GM18951 (cell line): Measurements from ENCODE around the gene RETSAT.
"Not testable (repeated sequence)": the region's sequence is repeated elsewhere in the genome, so short reads cannot be mapped to it uniquely, and the experiment has no call there.

Experiments
- POLR2A ChIP-seq: IDR thresholded peaks from 4 replicates; pipeline ENCODE4 v1.6.1; 2011; ENCODE audit warnings: mild to moderate bottlenecking; ENCODE audit not compliant: insufficient read length, insufficient read depth; ENCODE audit errors: extremely low read depth
- in situ Hi-C: fragments of 300-500 bp; cut with MboI; formaldehyde crosslinking; loops from one replicate; pipeline ENCODE4 v1.12.0; 2022; ENCODE audit warnings: low sequenced_read_pairs, mixed read lengths, inconsistent platforms; ENCODE audit not compliant: unreplicated experiment

RETSAT gene

DNA sequence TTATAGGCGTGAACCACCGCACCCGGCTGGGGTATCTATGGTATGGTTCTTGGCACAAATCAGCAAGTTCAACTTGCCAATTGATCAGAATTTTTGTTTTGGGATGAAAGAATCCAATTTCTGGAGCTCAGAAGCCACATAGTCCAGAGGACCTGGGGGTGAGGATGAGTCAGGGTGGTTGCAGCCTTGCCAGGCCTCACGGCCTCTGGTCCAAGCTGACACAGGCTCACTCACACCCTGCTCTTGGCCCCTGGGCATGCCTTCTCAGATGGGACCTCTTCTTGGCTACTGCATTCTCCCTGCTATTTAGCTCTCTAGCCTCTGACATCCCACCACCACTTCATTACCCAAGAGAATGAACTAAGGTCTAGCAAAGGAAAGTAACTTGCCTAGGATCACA lies 39.5 kb upstream of the RETSAT start:
- in situ Hi-C loops, result no loop called here
- no peak for TF ChIP-seq POLR2A

DNA sequence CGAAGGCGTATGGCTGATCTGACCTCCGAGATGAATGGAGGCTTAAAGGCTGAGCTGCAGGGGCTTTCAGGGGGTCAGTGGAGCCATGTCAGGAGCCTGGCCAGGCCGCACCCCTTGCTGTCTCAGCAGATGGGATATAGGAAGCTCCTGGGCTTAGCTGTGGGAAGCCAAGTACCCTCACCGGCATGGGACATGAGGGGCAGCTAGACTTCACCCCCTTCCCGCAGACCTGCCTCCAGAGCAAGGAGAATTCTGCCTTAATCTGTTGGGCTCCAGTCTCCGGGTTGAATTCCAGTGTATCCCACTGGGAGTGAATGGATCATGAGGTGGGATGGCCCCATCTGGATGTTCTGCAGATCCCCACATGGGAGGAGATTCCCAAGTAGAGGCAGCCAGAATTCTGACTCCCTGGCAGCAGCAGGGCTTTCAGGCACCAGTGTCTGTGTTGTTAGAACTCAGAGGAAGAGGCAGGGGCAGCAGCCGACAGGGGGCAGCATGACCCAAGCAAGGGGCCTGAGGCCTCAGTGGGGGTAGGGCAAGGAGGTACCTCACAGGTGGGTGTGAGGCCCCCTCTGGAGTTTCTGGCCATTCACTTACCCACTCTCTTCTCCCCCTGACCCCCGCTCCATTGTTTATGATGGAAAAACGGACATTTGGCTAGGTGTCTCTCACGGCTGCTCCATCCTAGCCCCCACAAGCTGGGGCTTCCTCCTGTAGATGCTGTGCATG lies 36.8 kb upstream of the RETSAT start:
- in situ Hi-C loops, result no loop called here
- TF ChIP-seq POLR2A, result no peak

DNA sequence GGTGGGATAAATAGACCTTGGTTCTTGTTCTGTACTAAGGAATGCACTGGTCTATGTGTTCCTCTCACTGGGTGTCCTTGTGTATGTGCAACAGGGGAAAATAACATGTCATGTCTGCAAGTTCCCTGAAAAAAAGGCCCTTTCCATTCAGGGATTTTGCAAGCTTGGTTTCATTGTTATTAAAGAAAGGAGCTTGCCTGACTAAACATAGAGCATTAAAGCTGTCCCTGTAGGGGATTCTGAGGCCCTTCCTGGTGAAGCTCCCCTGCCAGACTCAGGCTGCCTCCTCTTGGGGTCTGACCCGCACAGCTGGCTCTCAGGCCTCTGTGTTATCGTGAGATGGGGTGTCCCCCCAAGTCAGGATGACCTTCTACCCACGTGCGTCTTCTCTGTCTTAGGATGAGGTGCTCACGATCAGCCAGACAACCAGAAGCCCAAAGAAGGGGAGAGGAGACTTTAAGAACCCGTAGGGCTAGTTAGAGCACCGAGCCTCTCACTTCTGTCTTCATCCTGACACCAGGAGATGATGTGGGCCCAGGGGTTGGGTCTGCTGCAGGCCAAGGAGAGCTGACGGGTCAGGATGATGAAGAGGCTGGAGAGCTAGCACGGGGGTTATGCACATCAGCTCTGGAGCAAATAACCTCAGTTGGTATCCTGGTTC lies 34.7 kb upstream of the RETSAT start:
- in situ Hi-C loops, result no loop called here
- no peak for TF ChIP-seq POLR2A

DNA sequence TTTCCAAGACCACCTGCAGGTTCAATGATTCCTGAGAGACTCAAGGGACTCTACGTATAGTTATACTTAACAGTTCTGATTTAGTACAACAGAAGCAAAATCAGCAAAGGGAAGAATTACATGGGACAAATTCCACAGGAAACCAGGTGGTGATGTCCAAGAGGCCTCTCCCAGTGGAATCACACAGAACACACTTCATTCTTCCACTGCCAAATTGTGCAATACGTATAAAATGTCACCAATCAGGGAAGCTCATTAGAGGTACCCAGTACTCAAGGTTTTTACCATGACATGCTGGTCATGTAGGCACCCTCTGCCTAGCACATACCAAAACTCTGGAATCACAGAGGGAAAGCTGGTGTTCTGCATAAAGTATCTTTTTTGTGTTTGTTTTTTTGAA lies 33.4 kb upstream of the RETSAT start:
- no peak for TF ChIP-seq POLR2A
- in situ Hi-C loops, result no loop called here

DNA sequence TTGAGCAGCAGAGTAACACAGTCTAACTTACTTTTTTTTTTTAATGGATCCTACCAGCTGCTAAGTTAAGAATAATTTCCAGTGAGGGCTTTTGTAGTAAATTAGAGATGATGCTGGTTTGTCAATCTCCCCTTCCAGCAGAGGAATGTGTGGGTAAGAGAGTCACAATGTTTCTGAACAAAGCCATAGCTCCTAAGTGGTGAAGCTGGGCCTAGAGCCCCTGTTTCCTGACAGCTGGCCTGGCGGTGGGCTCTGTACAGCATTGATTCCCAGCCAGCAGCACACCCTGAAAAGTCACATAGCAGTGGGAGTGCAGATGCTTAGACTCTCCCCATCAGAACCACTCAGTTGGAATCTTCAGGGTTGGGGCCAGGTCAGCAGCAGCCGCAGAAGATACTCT lies 31.4 kb upstream of the RETSAT start:
- no peak for TF ChIP-seq POLR2A
- in situ Hi-C loops, result no loop called here

DNA sequence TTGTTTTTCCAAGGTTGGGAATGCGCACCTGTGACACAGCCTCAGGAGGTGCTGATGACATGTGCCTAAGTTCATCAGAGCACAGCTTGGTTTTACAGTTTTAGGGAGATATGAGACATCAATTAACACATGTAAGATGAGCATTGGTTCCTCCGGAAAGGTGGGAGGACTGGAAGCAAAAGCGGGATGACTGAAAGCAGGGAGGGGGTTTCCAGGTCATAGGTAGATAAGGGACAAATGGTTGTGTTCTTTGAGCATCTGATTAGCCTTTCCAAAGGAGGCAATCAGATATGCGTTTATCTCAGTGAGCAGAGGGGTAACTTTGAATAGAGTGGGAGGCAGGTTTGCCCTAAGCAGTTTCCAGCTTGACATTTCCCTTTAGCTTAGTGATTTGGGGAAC lies 29.5 kb upstream of the RETSAT start:
- no peak for TF ChIP-seq POLR2A
- in situ Hi-C loops, result no loop called here

DNA sequence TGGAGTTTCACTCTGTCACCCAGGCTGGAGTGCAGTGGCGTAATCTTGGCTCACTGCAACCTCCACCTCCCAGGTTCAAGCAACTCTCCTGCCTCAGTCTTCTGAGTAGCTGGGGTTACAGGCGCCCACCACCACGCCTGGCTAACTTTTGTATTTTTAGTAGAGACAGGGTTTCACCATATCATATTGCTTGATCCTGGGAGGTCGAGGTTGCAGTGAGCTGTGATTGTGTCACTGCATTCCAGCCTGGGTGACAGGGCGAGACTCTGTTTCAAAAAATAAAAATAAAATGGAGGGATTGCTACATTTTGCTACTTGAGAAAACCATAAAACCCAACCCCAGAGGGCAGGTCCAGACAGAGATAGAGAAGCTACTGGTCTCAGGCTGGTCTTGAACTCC lies 28.8 kb upstream of the RETSAT start:
- in situ Hi-C loops, result not testable (repeated sequence)

DNA sequence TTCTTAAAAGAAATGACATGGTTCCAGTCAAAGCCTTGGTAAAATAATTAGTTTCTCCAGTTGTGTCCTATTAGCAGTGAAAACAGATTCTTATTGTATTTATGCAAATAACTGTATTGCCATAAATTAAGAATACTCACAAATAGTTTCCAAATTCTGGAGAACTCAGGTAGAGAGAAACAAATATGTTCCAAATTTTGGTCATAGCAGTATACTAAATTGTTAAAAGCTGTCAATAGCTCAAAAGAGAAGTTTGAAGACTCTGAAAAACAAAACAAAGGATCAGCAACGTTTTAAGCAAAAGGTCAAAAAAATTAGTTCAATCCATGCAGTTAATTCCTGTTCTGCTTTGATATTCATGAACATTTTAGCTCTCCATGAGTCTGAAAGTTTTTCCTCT lies 25.7 kb upstream of the RETSAT start:
- in situ Hi-C loops, result no loop called here

DNA sequence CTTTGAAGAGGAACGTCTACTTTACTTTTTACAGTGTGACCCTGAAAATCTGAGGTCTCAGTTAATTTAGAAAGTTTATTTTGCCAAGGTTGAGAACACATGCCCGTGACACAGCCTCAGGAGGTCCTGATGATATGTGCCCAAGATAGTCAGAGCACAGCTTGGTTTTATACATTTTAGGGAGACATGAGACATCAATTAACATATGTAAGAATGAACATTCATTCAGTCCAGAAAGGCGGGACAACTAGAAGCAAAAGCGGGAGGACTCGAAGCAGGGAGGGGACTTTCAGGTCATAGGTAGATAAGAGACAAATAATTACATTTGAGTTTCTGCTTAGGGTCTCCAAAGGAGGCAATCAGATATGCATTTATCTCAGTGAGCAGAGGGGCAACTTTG lies 23.9 kb upstream of the RETSAT start:
- in situ Hi-C loops, result no loop called here

More for the DNA sequence above, 25.7 kb upstream of the RETSAT start:
- no peak for TF ChIP-seq POLR2A

DNA sequence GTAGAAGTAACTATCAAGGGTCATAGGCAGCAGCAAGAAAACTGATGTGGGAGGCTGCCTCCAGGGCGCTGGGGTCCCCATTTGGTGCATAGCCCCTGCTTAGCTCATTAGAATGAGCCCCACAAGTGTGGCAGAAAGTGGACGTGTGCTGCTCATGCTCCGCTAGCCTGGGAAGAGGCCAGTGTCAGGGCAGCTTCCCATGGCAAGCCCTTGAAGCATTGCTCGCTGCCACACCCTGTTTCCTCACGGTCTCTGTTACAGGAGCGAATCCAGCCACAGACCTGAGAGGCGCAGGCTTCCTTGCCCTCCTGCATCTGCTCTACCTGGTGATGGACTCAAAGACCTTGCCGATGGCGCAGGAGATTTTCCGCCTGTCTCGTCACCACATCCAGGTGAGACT lies 22.8 kb upstream of the RETSAT start:
- TF ChIP-seq POLR2A, result no peak
- in situ Hi-C loops, result no loop called here

More for the DNA sequence above, 23.9 kb upstream of the RETSAT start:
- no peak for TF ChIP-seq POLR2A

DNA sequence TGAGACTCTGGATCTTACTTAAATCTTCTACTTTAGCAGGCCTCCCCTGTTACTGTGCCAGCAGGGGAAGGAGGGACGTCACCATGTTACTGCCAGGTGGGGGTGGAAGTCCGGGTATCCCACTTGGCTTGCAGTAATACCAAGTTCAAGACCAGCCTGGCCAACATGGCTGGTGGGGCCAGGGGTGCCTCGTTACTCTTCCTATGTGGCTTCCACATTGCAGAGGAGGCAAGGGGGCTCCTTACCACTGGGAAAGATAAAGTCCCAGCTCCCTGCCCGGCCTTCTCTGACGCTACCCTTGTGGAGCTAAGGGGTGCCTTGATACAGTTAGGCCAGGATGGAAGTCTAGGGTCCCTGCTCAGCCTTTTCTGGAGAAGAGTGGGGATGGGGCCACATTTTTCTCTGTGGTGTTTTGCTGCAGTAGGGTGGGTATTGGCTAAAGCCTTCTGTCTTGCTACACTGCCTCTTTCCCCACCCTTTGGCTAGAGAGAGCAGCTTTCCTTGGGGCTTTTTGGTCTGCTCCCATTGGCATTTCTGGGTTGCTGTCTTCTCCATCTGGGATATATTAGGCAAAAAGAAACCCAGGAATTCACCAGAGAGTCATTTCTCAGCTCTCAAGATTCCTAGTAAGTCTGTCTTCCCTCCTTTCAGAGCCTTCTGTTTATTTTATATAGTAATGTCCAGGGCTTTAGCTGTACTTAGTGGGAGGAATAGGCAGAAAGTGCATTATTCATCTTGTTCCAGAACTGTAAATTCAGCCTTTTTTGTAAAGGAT lies 22.1 kb upstream of the RETSAT start:
- in situ Hi-C loops, result no loop called here
- no peak for TF ChIP-seq POLR2A

DNA sequence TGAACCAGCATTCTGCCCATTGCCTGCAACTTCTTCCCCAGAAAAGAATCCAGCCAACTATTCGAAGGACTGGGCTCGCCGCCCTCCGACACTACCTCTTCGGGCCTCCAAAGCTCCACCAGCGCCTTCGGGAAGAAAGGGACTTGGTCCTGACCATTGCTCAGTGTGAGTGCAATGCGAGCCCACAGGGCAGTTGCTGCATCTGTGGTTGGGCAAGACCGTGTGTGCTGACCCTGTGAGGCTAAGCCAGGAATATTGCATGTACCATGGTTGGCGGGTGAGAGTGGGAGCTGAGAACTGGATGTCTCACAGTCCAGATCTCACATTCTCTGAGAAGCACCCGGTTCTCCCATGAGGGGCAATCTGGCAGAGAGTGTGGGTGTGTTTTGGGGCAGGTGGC lies 16.7 kb upstream of the RETSAT start:
- no peak for TF ChIP-seq POLR2A

DNA sequence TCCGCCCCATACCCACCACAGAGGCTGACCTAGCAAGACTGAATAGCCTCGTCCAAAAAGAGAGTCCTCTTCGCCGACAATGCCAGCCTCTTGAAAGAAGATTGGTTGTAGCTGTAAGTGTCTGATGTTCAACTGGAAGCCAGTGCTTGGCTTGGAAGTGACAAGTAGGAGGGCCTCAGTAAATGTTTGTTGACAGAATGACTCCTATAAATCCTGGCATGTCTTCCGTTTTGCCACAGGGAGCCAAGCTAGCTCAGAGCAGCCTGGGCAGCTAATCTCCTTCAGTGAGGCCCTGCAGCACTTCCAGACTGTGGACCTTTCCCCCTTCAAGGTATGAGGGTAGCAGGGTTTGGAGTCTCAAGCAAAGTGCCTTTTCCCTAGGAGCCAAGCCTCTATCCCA lies 15.2 kb upstream of the RETSAT start:
- in situ Hi-C loops, result no loop called here
- TF ChIP-seq POLR2A, result no peak

More for the DNA sequence above, 16.7 kb upstream of the RETSAT start:
- in situ Hi-C loops, result no loop called here

DNA sequence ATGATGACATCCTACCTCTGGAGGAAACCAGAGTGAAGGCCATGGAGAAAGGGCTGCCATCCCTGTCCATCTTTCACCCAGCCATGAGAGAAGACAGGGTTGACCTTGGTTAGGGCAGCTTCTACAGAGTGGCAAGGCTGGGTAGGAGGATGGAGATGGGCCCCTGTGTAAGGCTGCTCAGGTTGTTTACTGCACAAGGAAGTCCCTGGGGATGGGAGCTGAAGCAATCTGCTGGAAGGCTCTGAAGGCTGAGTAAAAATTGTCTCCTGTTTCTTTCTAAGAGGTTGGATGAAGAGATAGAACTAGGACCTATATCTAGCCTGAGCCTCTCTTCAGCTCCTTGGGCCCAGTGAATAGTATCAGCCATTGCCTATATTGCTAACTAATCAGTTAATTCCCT lies 14.6 kb upstream of the RETSAT start:
- in situ Hi-C loops, result no loop called here
- TF ChIP-seq POLR2A, result no peak
